ENCODE data around the gene HIC2.
"Not testable (repeated sequence)": the region's sequence is repeated elsewhere in the genome, so short reads cannot be mapped to it uniquely, and the experiment has no call there.

HIC2 gene

DNA sequence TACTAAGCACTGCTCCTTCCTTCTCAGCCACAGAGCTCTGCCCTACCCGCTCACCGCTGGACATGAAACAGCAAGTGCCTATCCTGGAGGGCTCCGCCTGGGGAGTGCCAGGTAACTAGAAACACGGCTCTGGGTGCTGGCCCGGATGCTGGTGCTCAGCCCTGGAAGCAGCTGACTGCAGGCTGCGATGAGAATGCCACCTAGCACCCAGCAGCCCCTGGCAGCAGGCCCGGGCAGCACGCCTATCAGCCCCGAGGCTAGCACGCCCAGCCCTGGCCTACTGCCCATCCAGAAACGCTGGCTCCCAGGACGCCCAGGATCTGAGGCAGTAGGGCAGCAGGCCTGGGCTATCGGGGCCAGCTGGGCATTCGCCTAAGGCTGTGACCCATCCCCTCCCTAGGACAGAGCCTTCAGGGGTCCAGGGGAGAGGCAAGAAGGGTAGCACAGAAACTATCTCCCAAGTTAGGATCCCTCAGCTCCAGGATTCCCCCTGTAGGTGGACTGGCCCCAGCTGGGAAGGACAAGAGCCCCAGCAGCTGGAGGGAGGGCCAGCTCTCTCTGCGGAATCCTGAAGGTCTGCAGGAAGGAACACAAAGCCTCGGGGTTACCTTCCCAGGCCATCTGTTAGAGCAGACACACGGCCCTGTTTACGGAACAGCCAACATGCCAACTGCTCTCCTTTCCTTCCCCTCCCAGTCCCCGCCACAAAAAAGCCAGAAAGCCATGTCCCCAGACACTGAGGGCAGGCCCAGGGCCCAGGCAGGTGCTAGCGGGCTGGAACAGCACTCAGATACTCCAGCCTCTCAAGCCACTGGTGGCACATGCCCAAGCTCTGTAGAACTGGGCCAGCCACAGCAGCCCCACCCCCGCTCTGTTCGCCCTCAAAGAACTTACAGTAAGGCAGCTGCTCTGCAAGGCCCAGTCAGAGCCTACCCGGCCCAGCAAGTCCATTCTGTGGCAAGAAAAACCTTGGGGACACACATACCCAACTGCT is 76.9 kb downstream of the HIC2 start:
- not testable (repeated sequence) for DNase-seq (ENCODE audit: low read depth in 2 of 2)

DNA sequence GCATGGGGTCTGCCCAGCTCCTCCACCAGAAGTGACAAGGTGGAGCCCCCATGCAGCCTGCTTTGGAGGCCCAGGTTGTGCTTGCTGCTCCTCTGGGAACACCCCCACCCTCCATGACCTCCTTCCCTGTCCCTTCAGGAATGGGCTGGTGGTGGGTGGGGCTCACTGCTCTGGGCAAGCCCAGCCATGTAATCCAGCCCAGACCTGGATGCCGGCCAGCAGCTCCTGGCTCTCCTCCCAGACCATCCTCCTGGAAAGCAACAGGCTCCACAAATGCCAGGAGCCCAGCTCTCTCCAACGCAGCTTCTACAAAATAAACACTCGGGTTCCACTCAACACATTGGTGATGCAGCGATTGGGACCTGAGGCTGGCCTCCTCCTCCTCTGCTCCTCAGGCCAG is 80.8 kb downstream of the HIC2 start:
- not testable (repeated sequence) for DNase-seq (ENCODE audit: low read depth in 2 of 2)

DNA sequence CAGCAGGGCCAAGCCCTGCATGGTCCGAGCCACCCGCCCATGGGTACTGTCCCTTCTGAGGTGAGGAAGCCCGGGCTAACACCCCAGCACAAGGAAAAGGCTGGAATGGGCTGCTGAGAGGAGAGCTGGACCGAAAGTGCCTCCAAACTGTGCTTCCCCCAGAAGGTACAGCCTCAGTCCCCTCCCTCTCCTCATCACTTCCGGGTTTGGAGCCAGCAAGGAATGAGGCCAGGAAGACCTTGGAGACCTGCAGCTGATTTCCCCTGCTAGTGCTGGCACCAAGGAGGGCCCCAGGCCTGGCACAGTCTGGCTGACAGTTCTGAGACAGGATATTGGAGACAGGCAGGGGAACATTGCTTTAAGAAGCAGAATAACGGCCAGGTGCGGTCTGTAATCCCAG is 81.3 kb downstream of the HIC2 start:
- not testable (repeated sequence) for DNase-seq (ENCODE audit: low read depth in 2 of 2)

DNA sequence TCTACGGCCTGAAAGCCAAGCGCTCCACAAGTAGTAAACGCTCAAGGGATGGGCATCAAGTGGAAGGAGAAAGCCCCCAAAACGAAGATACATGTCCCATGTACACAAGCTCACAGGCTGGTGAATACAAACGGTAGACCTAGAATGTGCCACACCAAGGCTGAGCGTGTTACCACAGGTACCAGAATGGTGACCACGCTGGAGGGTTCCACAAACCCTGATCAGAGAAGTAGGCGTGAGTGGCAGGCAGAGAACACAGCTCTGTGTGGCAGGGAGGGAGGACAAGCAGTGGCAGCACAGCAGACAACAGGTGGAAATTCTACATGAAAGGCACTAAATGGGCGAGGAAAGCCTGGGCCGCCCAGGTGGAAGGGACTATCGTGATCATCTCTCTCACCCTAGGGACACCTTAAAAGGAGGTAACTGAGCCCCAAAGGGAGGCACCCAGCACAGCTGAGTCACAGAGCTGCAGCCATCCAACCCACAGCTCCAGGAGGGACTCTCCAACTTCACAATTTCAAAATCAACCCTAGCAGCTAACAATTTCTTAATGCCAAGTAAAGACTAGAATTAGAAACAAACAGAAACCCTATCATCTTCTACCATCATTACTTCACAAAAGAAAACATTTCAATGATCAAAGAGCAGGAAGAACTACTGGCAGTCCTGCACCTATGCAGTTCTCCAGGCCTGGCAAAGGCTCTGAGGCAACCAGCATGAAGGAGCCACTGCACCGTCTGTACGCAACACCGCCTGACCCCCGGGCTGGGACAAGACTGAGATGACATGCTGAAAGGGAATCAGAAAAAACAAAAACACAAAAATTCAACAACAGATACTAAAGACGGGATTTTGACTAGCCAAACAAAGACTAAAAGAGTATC is 82.7 kb downstream of the HIC2 start:
- not testable (repeated sequence) for DNase-seq (ENCODE audit: low read depth in 2 of 2)

Data from stimulated activated CD4-positive, alpha-beta T cell treated with anti-CD3 and anti-CD28 coated beads, Interleukin-12 subunit alpha, Interleukin-12 subunit beta, amount 100 ng/mL, for 24 hours (primary cell).